ENCODE measurements around the gene INPP5D. TPM values are rescaled to one million over a fixed set of nuclear protein-coding genes. Genes with fewer than 3 reads are reported as not detected.
A peak's percentile ranks its signal among the peaks of the same experiment; 100 is the strongest.

INPP5D gene
- total RNA-seq, 3 donors from 2014 or later = 18.4 to 20.3 (median 20.0) TPM

DNA sequence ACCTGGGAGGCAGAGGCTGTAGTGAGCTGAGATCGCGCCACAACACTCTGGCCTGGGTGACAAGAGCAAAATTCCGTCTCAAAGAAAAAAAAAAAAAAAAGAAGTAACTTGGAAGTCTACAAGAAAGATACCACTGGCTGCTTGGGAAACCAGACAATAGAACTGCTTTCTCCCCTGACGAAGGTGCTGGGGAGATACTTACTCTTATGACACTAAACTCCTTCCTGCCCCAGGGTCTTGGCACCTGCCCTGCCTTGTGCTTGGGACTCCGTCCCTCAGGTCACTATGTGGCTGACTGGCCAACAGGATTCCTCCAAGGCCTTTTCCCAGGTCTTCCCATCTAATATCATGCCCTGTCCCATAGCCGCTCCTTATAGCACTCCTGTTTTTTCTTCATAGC, 30.7 kb downstream of the INPP5D start:
- TF ChIP-seq, protein P1, sequence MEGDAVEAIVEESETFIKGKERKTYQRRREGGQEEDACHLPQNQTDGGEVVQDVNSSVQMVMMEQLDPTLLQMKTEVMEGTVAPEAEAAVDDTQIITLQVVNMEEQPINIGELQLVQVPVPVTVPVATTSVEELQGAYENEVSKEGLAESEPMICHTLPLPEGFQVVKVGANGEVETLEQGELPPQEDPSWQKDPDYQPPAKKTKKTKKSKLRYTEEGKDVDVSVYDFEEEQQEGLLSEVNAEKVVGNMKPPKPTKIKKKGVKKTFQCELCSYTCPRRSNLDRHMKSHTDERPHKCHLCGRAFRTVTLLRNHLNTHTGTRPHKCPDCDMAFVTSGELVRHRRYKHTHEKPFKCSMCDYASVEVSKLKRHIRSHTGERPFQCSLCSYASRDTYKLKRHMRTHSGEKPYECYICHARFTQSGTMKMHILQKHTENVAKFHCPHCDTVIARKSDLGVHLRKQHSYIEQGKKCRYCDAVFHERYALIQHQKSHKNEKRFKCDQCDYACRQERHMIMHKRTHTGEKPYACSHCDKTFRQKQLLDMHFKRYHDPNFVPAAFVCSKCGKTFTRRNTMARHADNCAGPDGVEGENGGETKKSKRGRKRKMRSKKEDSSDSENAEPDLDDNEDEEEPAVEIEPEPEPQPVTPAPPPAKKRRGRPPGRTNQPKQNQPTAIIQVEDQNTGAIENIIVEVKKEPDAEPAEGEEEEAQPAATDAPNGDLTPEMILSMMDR (IDR thresholded peaks at IDR 0.05) = no peak
- TF ChIP-seq POLR2AphosphoS5 (IDR thresholded peaks at IDR 0.05) = no peak
- no peak for TF ChIP-seq POLR2A (IDR thresholded peaks at IDR 0.05)
- DNase-seq (ENCODE audit: low spot score in 2 of 2) = peak in 1 of 2 donors; percentile 5
- Histone ChIP-seq H3K27ac (no peak overlapping the region), H3K36me3 (no peaks in the 10 kb centered on the region), H3K27me3 (no peaks in the 10 kb centered on the region), H3K4me3 (no peak overlapping the region), H3K9me3 (no peaks in the 10 kb centered on the region), H3K4me1 (no peaks in the 10 kb centered on the region)
- intact Hi-C loops (cut with DNase I; ENCODE audit: low total_unique reads) = no loop called here

DNA sequence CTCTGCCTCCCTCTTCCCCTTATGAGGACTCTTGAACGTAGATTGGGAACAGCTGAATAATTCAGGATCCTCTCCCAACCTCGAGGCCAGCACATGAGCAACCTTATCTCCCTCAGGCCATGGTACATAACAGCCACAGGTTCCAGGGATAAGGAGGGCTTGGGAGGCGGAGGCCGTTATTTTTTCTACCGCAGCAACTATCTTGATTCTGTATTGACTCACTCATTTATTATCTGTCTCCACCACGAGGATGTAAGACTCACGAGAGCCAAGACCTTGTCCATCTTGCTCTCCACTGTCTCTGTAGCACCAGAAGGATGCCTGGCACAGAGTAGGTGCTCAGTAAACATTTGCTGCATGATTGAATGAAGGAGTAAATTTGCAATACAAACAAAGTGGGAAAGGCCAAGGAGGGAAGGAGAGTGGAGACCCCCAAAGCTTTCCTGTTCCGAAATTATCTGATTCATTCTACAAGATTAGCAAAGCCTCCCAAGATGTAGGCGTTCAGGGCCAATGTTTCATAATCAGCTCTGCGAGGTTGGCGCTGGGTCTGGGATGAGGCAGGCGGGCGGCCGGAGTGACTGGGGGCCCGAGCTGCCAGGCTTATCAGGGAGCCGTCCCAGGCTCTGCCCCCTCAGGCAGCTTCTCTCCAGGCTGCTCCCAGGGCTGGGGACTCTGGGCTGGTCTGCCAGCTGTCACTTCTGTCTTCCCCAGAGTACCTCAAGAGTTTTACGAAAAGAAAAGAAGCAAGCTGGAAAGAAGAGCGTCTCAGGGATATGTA, 31.6 kb downstream of the INPP5D start:
- H3K4me3 ChIP-seq = no peak overlapping the region
- no peak overlapping the region for H3K27ac ChIP-seq
- intact Hi-C loops (cut with DNase I; ENCODE audit: low total_unique reads) = no loop called here
- DNase-seq (ENCODE audit: low spot score in 2 of 2) = peak in 1 of 2 donors; percentile 25
- TF ChIP-seq POLR2AphosphoS5 (IDR thresholded peaks at IDR 0.05) (no peak), POLR2A (IDR thresholded peaks at IDR 0.05) (no peak)
- TF ChIP-seq, protein P1 (IDR thresholded peaks at IDR 0.05) = no peak
- H3K9me3 ChIP-seq = no peaks in the 10 kb centered on the region
- no peaks in the 10 kb centered on the region for H3K4me1 ChIP-seq
- H3K27me3 ChIP-seq = no peaks in the 10 kb centered on the region
- H3K36me3 ChIP-seq = no peaks in the 10 kb centered on the region

DNA sequence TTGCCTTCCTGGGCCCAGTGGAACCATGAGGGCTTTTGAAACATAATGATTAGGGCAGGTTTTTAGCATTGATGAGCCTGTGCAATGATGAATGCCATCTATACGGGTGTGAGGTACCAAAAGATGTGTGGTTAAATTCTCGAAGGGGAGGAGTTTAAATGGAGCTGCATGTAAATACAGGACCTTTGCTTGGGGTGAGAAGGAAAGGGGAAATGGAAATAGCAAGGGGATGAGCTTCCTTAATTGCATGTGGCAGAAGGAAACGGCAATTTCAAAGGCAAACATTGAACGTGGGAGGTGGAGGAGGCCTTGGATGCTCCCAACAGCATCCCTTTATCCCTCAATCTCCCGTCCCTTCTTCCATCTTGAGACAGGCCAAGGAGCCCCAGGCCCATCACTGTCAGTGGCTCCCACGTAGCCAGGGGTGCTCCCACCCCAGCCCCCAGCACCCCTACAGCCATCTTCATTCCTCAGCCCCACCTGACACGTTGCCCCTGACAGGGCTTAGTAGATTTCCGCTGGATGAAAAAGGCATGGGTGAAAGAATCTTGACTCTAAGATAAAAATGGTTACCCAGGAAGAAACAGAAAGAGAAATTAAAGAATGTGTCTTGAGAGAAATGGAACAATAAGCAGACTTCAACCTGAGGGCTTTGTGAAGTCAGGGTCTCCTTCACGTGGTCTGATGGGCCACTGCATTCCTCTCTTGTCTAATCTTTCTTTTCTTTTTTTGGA, 32.5 kb downstream of the INPP5D start:
- H3K27ac ChIP-seq = no peak overlapping the region
- intact Hi-C loops (cut with DNase I; ENCODE audit: low total_unique reads) = no loop called here

DNA sequence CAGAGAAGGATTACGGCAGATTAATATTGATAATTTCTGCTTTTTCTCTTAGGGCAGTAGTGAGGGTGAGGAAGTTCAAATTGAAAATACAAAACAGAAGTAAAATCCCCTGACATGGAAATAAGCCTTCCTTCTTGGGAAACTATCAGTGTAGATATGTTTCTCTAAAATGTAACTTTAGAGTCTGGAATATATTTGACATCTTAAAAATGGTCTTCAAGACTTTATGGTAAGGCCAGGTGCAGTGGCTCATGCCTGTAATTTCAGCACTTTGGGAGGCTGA, 33.0 kb downstream of the INPP5D start:
- H3K9me3 ChIP-seq = no peaks in the 10 kb centered on the region
- no peaks in the 10 kb centered on the region for H3K27me3 ChIP-seq
- no peak for DNase-seq (ENCODE audit: low spot score in 2 of 2)
- H3K4me3 ChIP-seq = no peak overlapping the region
- TF ChIP-seq, protein P1 (IDR thresholded peaks at IDR 0.05) = no peak
- no peak for TF ChIP-seq POLR2A (IDR thresholded peaks at IDR 0.05)
- no peaks in the 10 kb centered on the region for H3K4me1 ChIP-seq
- H3K27ac ChIP-seq = no peak overlapping the region
- intact Hi-C loops (cut with DNase I; ENCODE audit: low total_unique reads) = no loop called here
- H3K36me3 ChIP-seq = no peaks in the 10 kb centered on the region

More for the DNA sequence above, 32.5 kb downstream of the INPP5D start:
- TF ChIP-seq POLR2A (IDR thresholded peaks at IDR 0.05) = no peak
- TF ChIP-seq, protein P1 (IDR thresholded peaks at IDR 0.05) = no peak
- TF ChIP-seq POLR2AphosphoS5 (IDR thresholded peaks at IDR 0.05) = no peak
- H3K4me3 ChIP-seq = no peak overlapping the region
- H3K9me3 ChIP-seq = no peaks in the 10 kb centered on the region
- H3K36me3 ChIP-seq = no peaks in the 10 kb centered on the region
- peak in 1 of 2 donors; percentile 22 for DNase-seq (ENCODE audit: low spot score in 2 of 2)
- H3K4me1 ChIP-seq = no peaks in the 10 kb centered on the region
- H3K27me3 ChIP-seq = no peaks in the 10 kb centered on the region

DNA sequence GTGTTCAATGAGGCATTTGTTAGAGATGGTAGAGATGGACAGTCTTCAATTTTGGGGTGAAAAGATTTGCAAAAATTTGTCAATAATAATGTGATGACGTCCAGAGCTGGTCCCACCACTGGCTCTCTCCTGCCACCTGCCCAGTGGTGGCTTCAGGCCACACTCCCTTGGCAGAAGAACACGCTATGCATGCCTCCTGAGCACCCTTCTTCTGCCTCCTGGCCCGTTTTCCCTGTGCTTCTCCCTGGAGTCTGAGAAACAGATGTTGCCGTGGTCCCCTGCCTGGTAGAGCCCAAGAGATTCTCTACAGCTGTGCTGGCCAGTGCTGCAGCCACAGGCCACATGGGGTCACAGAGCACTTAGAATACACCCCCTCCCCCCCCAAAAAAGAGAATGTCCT, 33.6 kb downstream of the INPP5D start:
- TF ChIP-seq POLR2A (IDR thresholded peaks at IDR 0.05) = no peak
- no peak for TF ChIP-seq POLR2AphosphoS5 (IDR thresholded peaks at IDR 0.05)
- TF ChIP-seq, protein P1 (IDR thresholded peaks at IDR 0.05) = no peak
- no peak for DNase-seq (ENCODE audit: low spot score in 2 of 2)
- H3K4me3 ChIP-seq = no peak overlapping the region
- H3K36me3 ChIP-seq = no peaks in the 10 kb centered on the region
- no peaks in the 10 kb centered on the region for H3K9me3 ChIP-seq
- H3K27me3 ChIP-seq = no peaks in the 10 kb centered on the region
- intact Hi-C loops (cut with DNase I; ENCODE audit: low total_unique reads) = no loop called here
- no peaks in the 10 kb centered on the region for H3K4me1 ChIP-seq
- no peak overlapping the region for H3K27ac ChIP-seq
